NCI-H2107 treated with DMSO at 0.1 percent for 48 hours (cell line): ENCODE measurements around the gene ADM2.

Experiments
- DNase-seq: peaks from one replicate; lab custom pipeline; 2025; ENCODE audit not compliant: unreplicated experiment; lab: John Stamatoyannopoulos, UW

Gene ADM2

GRCh38 chr22:50523806-50524675, 42.7 kb downstream of the ADM2 start:
- DNase-seq, result no peak

- DNase-seq, result no peak
These were observed 43.3 kb downstream of the ADM2 start for GRCh38 chr22:50524676-50525103.

DNA sequence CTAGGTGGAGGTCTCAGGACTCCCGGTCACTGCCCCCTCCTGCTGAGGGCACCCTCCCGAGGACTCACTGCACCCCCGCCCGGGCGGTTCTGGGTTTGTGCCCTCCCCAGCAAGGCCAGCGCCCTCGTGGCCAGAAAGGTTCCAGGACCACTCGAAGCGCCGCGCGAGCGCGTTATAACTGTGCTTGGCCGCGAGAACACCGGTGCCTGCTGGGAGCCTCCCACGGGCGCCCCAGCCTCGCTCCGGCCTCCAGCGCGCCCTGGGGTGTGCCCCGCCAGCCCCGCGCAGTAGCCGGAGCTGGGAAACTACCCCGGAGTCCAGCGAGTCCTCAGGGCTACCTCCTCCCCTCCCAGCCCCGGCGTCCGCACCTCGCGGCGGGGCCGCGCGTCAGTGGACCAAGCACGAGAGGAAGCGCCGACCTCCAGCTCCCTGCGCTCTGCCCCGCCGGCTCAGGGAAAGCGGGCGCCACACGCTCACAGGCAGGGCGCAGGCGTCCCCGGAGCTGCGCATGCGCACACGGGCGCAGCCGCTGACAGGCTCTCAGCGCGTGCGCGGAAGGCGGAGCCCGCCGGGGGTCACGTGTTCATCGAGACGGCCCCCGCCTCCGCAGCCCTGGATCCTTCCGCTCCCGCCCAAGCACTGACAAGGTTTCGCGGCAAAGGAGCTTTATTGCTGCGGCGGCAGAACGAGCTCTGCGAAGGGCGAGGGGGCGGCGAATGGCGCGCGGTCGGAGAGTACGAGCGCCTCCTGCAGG, 43.9 kb downstream of the ADM2 start, which contains the start of gene SCO2:
Gene SCO2, minus strand, starts transcription at position 495 of the 754 bp plus-strand sequence. CDS start 1,187 bp downstream, outside the sequence.
- peak; percentile 71 for DNase-seq

- no peak for DNase-seq
These were observed 44.4 kb downstream of the ADM2 start for GRCh38 chr22:50525858-50526107.

- DNase-seq, result no peak
These were observed 44.9 kb downstream of the ADM2 start for GRCh38 chr22:50526108-50526833.

DNA sequence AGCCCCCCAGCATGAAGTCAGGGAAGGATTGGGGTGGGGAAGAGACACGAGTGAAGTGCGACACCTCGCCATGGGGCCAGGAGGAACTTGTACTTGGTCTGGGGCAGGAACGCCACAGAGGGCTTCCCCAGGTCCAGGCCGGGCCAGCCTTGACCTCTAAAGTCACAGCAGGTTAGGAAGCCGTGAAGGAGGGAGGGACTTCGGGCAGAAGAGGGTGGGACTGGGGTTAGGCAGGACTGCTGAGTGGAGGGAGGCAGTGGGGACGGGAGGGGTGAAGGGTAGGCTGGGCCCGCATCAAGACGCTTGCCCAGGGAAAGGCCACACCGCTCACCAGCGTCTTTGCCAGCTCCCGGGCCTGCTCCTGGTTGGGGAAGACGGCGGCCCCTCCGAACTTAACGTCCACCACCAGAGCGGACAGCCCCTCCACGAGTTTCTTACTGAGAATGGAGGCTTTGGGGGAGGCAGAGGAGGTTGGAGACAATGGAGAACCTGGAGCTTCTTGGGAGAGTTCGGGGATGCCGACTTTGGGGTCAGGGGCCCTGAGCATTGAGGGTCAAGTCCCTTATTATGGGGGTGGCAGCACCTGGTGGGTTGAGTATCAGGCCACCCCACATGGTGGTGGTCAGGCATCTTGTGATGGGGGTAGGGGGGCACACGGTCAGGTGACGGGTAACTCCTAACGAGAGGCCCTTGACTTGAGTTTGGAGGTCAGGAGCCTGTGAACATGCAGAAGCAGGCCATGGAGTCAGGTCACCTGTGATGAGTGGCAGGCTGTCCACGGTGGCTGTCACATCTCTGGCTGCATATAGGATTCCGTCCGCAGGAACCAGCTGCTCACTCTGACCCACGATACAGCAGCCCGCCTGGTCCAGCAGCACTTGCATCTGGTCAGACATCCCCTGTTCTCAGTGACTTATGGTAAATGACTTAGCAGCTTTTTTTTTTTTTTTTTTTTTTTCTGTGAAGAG, 45.8 kb downstream of the ADM2 start:
- DNase-seq, result no peak

DNA sequence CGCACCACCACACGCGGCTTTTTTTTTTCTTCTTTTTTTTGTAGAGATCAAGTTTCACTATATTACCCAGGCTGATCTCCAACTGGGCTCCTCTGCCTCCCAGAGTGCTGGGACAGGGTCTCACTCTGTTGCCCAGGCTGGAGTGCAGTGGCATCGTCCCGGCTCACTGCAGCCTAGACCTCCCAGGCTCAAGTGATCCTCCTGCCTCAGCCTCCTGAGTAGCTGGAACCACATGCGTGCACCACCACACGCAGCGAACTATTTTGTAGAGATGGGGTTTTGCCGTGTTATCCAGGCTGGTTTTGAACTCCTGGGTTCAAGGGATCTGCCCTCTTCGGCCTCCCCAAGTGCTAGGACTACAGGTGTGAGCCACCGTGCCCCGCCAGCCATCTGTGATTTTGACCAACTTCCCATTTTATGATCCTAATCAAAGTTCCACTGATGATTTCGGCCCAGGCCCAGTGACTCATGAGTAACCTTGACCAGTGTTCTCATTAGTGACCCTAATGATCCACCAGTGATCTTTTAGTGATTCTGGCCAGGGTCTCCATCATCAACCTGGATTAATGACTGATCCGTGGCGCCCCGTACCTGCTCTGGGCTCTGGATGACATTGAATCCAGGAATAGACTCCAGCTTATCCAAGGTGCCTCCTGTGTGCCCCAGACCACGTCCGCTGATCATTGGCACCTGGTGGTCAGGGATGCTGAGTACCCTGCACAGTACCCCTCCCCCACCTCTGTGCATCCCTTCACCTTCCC, 46.8 kb downstream of the ADM2 start:
- no peak for DNase-seq

DNA sequence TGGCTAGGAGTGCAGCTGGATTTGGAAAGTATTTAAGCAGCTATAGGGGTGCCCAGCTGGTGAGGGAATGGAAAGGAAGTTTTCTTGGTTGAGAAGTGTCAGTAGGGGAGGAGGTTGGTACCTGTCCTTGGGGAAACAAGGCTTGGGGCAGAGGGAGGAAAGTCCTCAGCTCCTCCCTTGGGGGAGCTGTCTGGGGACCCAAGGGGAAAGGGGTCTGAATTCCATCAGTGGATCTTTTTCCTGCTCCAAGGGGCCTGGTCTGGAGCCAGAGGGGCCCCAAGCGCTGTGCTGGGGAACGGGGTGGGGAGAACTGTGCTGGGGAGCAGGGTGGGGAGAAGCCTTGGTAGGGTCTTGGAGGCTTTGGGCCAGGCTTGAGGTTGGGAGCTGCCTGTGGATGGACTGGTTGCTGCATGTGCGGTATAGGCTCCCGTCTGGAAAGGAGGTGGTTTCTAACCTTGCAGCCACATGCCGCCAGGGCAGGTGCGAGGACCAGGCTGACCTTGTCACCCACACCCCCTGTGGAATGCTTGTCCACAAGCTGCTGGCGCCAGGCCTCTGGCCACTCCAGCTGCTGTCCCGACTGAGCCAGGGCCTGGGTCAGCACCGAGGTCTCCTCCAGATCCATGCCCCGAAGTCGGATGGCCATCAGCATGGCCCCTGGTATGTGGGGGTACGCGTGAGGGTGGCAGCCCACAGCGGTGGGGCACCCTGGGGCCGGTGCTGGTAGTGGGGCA, 47.5 kb downstream of the ADM2 start:
- DNase-seq, result no peak

- no peak for DNase-seq
These were observed 48.1 kb downstream of the ADM2 start for GRCh38 chr22:50529416-50529896.

GRCh38 chr22:50529897-50530579, 48.7 kb downstream of the ADM2 start, which contains the start of gene TYMP:
TYMP (minus strand) TSS chr22:50530012; CDS start chr22:50529709, 303 bp downstream.
- no peak for DNase-seq

- DNase-seq, result no peak
These were observed 49.2 kb downstream of the ADM2 start for GRCh38 chr22:50530580-50530876.

- DNase-seq, result no peak
These were observed 49.7 kb downstream of the ADM2 start for GRCh38 chr22:50530877-50531545.

GRCh38 chr22:50531546-50531961, 50.2 kb downstream of the ADM2 start:
- no peak for DNase-seq

DNA sequence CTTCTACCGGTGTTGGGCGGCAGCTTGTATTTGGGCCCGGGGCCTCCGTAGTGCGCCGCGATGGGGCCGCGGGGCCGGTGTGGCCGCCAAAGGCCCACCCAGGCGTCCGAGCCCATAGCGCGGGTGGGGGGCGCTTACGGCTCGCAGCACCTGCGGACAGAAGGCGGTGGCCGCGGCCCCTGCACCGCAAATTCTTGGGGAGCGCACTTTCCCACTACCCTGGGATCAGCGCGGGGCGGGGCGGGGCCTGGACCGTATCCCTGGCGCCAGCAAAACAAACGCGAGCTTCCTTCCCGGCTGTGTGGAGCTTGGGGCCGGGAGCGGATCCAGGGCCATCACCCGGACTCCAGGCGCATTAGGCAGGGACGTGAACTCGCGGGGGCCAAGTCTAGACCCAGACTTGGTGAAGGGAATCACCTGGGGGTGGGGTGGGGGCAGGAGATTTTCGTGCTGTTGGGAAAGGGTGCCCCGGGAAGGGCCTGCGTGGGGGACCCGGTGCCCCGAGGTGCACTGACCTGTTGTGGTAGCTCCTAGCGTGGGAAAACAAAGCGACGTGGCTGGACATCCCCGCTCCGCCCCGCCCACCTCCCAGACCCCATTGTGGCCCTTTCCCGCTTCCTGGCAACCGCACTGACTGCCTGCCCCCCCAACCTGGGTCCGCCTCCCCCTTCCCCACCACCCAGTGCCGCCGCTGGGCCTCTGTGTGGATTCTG, 50.8 kb downstream of the ADM2 start:
- no peak for DNase-seq

DNA sequence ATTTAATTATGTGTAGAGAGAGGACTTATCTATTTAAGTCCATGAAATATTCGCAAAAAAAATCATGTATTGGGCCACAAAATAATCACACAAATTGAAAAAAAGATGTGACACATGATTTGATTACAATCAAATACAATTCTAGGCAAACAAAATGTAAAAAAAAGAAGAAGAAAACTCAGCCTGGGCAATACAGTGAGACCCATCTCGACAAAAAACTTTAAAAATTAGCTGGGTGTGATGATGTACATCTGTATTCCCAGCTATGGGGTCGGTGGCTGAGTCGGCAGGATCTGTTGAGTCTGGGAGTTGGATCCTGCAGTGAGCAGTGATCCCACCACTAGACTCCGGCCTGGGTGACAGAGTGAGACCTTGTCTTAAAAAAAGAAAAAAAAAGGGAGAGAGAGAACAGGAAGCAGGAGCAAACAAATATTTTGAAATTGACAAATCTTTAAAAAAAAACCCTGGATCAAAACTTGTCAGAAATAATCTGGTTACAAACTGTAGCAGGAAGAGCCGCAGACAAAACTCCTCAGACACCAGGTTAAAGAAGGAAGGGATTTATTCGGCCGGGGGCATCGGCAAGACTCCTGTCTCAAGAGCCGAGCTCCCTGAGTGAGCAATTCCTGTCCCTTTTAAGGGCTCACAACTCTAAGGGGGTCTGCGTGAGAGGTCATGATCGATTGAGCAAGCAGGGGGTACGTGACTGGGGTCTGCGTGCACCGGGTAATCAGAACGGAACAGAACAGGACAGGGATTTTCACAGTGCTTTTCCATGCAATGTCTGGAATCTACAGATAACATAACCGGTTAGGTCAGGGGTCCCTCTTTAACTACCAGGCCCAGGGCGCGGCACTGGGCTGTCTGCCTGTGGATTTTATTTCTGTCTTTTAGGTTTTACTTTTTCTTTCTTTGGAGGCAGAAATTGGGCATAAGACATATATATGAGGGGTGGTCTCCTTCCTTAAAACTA, 51.8 kb downstream of the ADM2 start:
- DNase-seq, result no peak
